SK-N-SH treated with all-trans-retinoic acid at 6 μM for 48 hours (cell line): ENCODE results near the gene HDAC11.

Source experiments
- ATAC-seq: fragments of 200-7000 bp; cut with Tn5 transposase; 3 replicates; pipeline ENCODE4 v1.9.1; 2020; ENCODE audit warnings: mild to moderate bottlenecking, moderate library complexity
- CREB5 ChIP-seq: fragments of 250-450 bp; sonication (Bioruptor Pico); IDR thresholded peaks from 2 replicates; pipeline ENCODE4 v1.5.1; 2020; ENCODE audit warnings: low read depth, mild to moderate bottlenecking, moderate library complexity
- CSDC2 ChIP-seq: fragments of 250-450 bp; sonication (Bioruptor Pico); IDR thresholded peaks from 2 replicates; pipeline ENCODE4 v1.5.0; 2020; ENCODE audit warnings: mild to moderate bottlenecking, moderate library complexity
- CSRNP3 ChIP-seq: fragments of 250-450 bp; sonication (Bioruptor Pico); IDR thresholded peaks from 2 replicates; pipeline ENCODE4 v1.5.1; 2021; ENCODE audit warnings: mild to moderate bottlenecking, moderate library complexity
- ESRRG ChIP-seq: fragments of 250-450 bp; sonication (Bioruptor Pico); IDR thresholded peaks from 2 replicates; pipeline ENCODE4 v1.6.1; 2021; ENCODE audit warnings: mild to moderate bottlenecking
- GLIS3 ChIP-seq: fragments of 250-450 bp; sonication (Bioruptor Pico); IDR thresholded peaks from 2 replicates; pipeline ENCODE4 v1.5.0; 2020; ENCODE audit warnings: mild to moderate bottlenecking, moderate library complexity
- ISL1 ChIP-seq: fragments of 250-450 bp; sonication (Bioruptor Pico); IDR thresholded peaks from 2 replicates; pipeline ENCODE4 v2.1.2; 2022; ENCODE audit warnings: mild to moderate bottlenecking, moderate library complexity
- PATZ1 ChIP-seq: fragments of 250-450 bp; sonication (Bioruptor Pico); IDR thresholded peaks from 2 replicates; pipeline ENCODE4 v1.8.0; 2020; ENCODE audit warnings: mild to moderate bottlenecking, moderate library complexity, borderline replicate concordance
- POU6F1 ChIP-seq: fragments of 250-450 bp; sonication (Bioruptor Pico); IDR thresholded peaks from 2 replicates; pipeline ENCODE4 v1.8.0; 2021; ENCODE audit warnings: low read depth, mild to moderate bottlenecking, moderate library complexity, borderline replicate concordance
- PPARA ChIP-seq: fragments of 250-450 bp; sonication (Bioruptor Pico); IDR thresholded peaks from 2 replicates; pipeline ENCODE4 v1.5.0; 2020; ENCODE audit warnings: mild to moderate bottlenecking, borderline replicate concordance
- RARB ChIP-seq: fragments of 250-450 bp; sonication (Bioruptor Pico); IDR thresholded peaks from 2 replicates; pipeline ENCODE4 v1.8.0; 2021; ENCODE audit warnings: mild to moderate bottlenecking, moderate library complexity
- SNAI2 ChIP-seq: fragments of 250-450 bp; sonication (Bioruptor Pico); IDR thresholded peaks from 2 replicates; pipeline ENCODE4 v1.5.0; 2020; ENCODE audit warnings: mild to moderate bottlenecking, moderate library complexity
- TCF4 ChIP-seq: fragments of 250-450 bp; sonication (Bioruptor Pico); IDR thresholded peaks from 2 replicates; pipeline ENCODE4 v1.8.0; 2021; ENCODE audit warnings: mild to moderate bottlenecking, moderate library complexity, borderline replicate concordance
- TOX ChIP-seq: fragments of 250-450 bp; sonication (Bioruptor Pico); IDR thresholded peaks from 2 replicates; pipeline ENCODE4 v1.8.0; 2021; ENCODE audit warnings: mild to moderate bottlenecking, moderate library complexity, borderline replicate concordance
- TSHZ2 ChIP-seq: fragments of 250-450 bp; sonication (Bioruptor Pico); IDR thresholded peaks from 2 replicates; pipeline ENCODE4 v1.5.0; 2020; ENCODE audit warnings: mild to moderate bottlenecking, moderate library complexity
- ZFP3 ChIP-seq: fragments of 250-450 bp; sonication (Bioruptor Pico); IDR thresholded peaks from 2 replicates; pipeline ENCODE4 v1.5.0; 2020; ENCODE audit warnings: mild to moderate bottlenecking, moderate library complexity
- ZNF565 ChIP-seq: fragments of 450-650 bp; formaldehyde crosslinking; conservative IDR thresholded peaks from 2 replicates; pipeline ENCODE4 v1.5.0; 2020; ENCODE audit warnings: low read depth, mild to moderate bottlenecking, moderate library complexity
- ZNF70 ChIP-seq: fragments of 450-650 bp; formaldehyde crosslinking; IDR thresholded peaks from 2 replicates; pipeline ENCODE4 v1.5.0; 2020; ENCODE audit warnings: mild to moderate bottlenecking, moderate library complexity
- ZNF8 ChIP-seq: fragments of 450-650 bp; formaldehyde crosslinking; IDR thresholded peaks from 2 replicates; pipeline ENCODE4 v1.5.0; 2020; ENCODE audit warnings: mild to moderate bottlenecking, moderate library complexity

Gene HDAC11

GRCh38 chr3:13462125-13462629 lies 17.9 kb upstream of the HDAC11 start:
- ATAC-seq, result no peak
- TF ChIP-seq ESRRG (CRISPR knock-in tag) (no peak), TOX (CRISPR knock-in tag) (no peak), ISL1 (no peak), TCF4 (no peak), GLIS3 (CRISPR knock-in tag) (no peak)

GRCh38 chr3:13462822-13463221 lies 17.3 kb upstream of the HDAC11 start:
- no peak for TF ChIP-seq ZFP3 (CRISPR knock-in tag)
- no peak for TF ChIP-seq GLIS3 (CRISPR knock-in tag)
- TF ChIP-seq CREB5 (CRISPR knock-in tag), result no peak
- TF ChIP-seq SNAI2 (CRISPR knock-in tag), result no peak
- TF ChIP-seq ISL1, result no peak

GRCh38 chr3:13463618-13464400 lies 16.3 kb upstream of the HDAC11 start:
- TF ChIP-seq TOX (CRISPR knock-in tag), result no peak
- no peak for TF ChIP-seq ZNF8 (CRISPR knock-in tag)
- TF ChIP-seq SNAI2 (CRISPR knock-in tag), result no peak
- no peak for TF ChIP-seq TCF4
- no peak for TF ChIP-seq RARB
- TF ChIP-seq CSDC2, result no peak
- TF ChIP-seq POU6F1 (CRISPR knock-in tag), result no peak
- TF ChIP-seq TSHZ2 (CRISPR knock-in tag), result no peak
- TF ChIP-seq PPARA (CRISPR knock-in tag), result no peak
- TF ChIP-seq ZNF565 (CRISPR knock-in tag), result no peak
- no peak for TF ChIP-seq ESRRG (CRISPR knock-in tag)
- no peak for TF ChIP-seq PATZ1 (CRISPR knock-in tag)
- no peak for TF ChIP-seq CSRNP3 (CRISPR knock-in tag)
- no peak for TF ChIP-seq GLIS3 (CRISPR knock-in tag)
- no peak for TF ChIP-seq CREB5 (CRISPR knock-in tag)
- TF ChIP-seq ZNF70 (CRISPR knock-in tag), result no peak
- TF ChIP-seq ISL1, result no peak
- no peak for ATAC-seq

More at GRCh38 chr3:13462822-13463221, 17.3 kb upstream of the HDAC11 start:
- no peak for ATAC-seq
